Central memory CD8-positive, alpha-beta T cell (primary cell): ENCODE results near the gene AP1S2.
"Not testable (repeated sequence)": the region's sequence is repeated elsewhere in the genome, so short reads cannot be mapped to it uniquely, and the experiment has no call there.

Experiments
- ATAC-seq: fragments of 150-1000 bp; cut with Tn5 transposase; replicated peaks from 2 replicates; pipeline ENCODE4 v1.10.0; 2022; ENCODE audit warnings: mild to moderate bottlenecking, moderate FRiP score, moderate number of reproducible peaks; ENCODE audit not compliant: poor library complexity, severe bottlenecking; ENCODE audit errors: extremely low read depth
- DNase-seq, 2 donors: peaks; one replicate each; pipeline ENCODE4 v3.0.0; 2021; ENCODE audit warnings: low spot score in 2 of 2
- H3K27ac Mint-ChIP-seq: one replicate; pipeline ENCODE4 v1.8.0; 2022; ENCODE audit warnings: low read depth, mild to moderate bottlenecking, moderate library complexity, mixed read lengths
- H3K27me3 Mint-ChIP-seq: one replicate; pipeline ENCODE4 v1.8.0; 2022; ENCODE audit warnings: mixed read lengths
- H3K36me3 Mint-ChIP-seq: one replicate; pipeline ENCODE4 v1.8.0; 2022; ENCODE audit warnings: mild to moderate bottlenecking, moderate library complexity, mixed read lengths; ENCODE audit not compliant: insufficient read depth
- H3K4me1 Mint-ChIP-seq: one replicate; pipeline ENCODE4 v1.8.0; 2022; ENCODE audit warnings: mixed read lengths
- H3K4me3 Mint-ChIP-seq: one replicate; pipeline ENCODE4 v1.8.0; 2022; ENCODE audit warnings: mild to moderate bottlenecking, moderate library complexity, mixed read lengths
- H3K9me3 Mint-ChIP-seq: one replicate; pipeline ENCODE4 v1.8.0; 2022; ENCODE audit warnings: mixed read lengths

The AP1S2 gene

DNA sequence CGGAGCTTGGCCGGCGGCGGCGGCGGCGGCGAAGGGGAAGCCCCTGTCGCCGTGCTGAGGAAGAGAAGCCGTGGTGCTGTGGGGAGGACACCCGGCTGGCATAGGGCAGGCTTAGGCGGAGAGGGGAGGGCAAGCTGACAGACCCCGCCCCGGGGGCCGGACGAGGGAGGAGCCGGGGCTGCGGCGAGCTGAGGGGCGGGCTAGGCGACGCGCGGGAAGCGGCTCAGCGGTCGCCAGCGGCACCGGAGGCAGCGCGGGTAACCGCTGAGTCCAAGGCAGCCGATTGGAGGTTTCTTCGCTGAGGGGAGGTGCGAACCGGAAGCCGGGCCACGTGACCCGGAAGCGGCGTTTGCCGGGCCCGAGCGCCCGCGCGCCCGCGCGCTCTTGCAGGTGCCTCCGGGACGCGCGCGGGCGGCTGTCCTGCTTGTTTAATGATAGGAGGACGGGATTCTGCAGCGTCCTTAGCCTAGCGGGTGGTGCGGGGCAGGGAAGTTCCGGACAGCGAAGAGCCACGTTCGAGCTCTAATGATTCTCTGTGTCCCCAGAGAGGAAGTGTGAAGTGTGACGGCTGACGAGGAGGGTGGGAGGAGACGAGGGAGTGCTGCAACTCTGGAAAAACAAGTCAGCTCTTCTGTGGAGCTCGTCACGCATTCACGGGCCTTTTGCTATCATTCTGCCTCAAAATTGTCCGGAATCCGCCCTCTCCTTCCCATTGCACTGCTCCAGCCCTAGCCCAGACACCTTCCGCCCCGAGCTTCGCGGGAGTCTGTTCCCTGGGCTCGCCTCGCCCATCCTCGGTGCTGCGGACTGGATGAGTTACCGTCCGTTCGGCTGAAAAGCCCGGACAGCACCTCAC is at the start of gene AP1S2:
TSS of gene AP1S2 (minus strand) at position 102 of the 856 bp plus-strand sequence. CDS start 2,289 bp downstream, outside the sequence.
- peak; percentile 89 to 93 for DNase-seq
- Mint-ChIP-seq H3K36me3 (peaks cover 13% of the 10 kb centered on the region), H3K4me3 (peak within 1 kb of the TSS; percentile 85), H3K27me3 (no peaks in the 10 kb centered on the region), H3K27ac (peak within 1 kb of the TSS; percentile 96), H3K4me1 (peaks cover 14% of the 10 kb centered on the region), H3K9me3 (no peaks in the 10 kb centered on the region)
- peak; percentile 94 for ATAC-seq

DNA sequence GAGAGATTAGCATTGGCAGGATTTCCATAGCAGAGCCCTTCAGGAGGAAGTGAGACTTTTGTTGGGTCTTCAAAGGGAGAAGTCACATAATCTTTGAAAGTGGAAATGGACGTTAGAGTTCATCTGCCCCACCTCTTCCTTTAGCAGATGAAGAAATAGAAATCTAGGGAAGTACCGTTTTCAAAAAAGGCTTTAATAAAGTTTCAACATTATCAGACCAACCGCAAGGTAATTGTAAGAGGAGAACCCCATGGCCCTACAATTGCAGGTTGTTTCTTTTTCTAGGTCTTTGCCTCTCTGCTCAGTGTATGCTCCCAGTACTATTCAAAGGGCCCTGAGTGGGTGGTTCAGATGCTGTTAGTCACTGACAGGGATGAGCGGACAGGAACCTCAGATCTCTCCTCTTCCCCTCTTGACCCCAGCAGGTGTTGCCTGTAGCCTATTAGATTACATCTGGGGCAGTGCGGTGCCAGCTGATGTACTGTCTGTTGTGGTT is 48.6 kb upstream of the AP1S2 start:
- Mint-ChIP-seq H3K36me3 (no peaks in the 10 kb centered on the region), H3K9me3 (peaks cover 6% of the 10 kb centered on the region), H3K4me3 (no peak overlapping the region), H3K27me3 (no peaks in the 10 kb centered on the region), H3K4me1 (no peaks in the 10 kb centered on the region), H3K27ac (no peak overlapping the region)
- ATAC-seq (no peak), DNase-seq (no peak)

DNA sequence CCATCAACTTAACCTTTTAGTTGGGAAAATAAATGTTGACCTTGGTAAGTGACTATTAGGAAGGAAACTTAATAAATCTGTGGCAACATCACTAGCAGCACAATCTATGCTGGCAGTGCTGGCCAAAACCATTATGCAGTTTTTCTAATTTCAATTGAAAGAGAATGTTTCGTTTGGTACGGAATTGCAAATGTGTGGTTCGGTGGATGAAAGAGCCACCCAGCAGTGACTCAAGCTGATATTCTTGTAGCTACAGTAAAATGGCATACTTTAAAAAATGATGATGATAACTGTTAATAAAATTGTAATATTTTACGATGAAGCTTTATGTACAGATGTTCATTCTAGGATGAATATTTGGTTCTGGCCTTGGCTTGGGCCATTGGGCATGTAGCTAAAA is 40.7 kb upstream of the AP1S2 start:
- no peak overlapping the region for H3K27ac Mint-ChIP-seq
- H3K9me3 Mint-ChIP-seq = no peaks in the 10 kb centered on the region
- H3K4me1 Mint-ChIP-seq = no peaks in the 10 kb centered on the region
- H3K4me3 Mint-ChIP-seq = no peak overlapping the region
- peaks cover 2% of the 10 kb centered on the region for H3K36me3 Mint-ChIP-seq
- DNase-seq (no peak), ATAC-seq (no peak)
- no peaks in the 10 kb centered on the region for H3K27me3 Mint-ChIP-seq

DNA sequence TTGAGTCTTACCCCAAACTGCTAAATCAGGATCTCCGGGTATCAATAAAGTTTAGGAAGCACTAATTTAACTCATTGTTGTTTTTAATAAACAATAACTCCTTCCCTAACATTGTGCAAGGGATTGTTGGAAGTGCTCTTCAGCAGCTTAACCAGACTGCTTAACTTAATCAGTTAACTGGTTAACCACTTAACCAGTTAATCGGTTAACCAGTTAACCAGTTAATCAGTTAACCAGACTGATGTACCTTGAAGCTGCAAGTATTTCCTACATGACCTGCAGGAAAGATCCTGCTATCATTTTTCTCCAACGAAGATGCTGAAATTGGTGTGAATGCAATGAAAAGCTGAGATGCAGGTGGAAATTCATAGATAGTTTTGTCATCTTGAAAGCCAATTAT is 40.1 kb upstream of the AP1S2 start:
- Mint-ChIP-seq H3K27me3 (no peaks in the 10 kb centered on the region), H3K4me3 (no peak overlapping the region), H3K36me3 (peaks cover 2% of the 10 kb centered on the region), H3K4me1 (no peaks in the 10 kb centered on the region), H3K9me3 (no peaks in the 10 kb centered on the region), H3K27ac (no peak overlapping the region)
- DNase-seq (no peak), ATAC-seq (no peak)

DNA sequence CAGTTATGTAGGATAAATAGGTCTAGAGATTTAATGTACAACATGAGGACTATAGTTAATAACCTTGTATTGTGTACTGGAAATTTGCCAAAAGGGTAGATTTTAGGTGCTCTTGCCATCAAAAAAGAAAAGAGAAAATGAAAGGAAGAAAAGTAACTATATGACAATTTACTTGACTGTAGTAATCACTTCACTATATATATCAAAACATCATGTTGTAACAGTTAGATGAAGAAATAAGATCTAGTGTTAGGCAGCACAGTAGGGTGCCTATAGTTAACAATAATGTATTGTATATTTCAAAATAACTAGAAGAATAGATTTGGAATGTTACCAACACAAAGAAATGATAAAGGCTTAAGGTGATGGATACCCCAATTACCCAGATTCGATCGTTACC is 35.9 kb upstream of the AP1S2 start:
- no peak for ATAC-seq
- Mint-ChIP-seq H3K27me3 (no peaks in the 10 kb centered on the region), H3K4me1 (no peaks in the 10 kb centered on the region), H3K9me3 (no peaks in the 10 kb centered on the region), H3K4me3 (no peak overlapping the region), H3K36me3 (peaks cover 2% of the 10 kb centered on the region), H3K27ac (no peak overlapping the region)
- no peak for DNase-seq

DNA sequence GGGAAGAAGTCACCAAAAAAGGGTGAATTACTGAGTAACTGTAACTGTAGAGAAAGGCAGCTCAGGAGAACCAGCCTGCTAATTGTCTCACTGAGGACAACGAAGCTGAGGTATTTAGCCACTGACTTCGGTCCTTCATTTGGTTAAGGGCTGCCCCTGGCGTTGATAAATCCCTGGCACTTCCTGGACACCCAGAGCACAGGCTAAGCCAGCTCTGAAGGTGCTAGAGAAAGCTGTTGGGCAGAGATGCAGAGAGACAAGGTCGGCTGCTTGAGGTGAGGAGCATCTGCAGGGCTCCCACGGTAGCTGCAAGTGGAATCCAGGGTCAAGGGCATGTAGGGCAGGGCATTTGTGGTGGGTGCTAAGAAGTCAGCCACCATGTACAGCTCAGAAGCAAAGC is 33.4 kb upstream of the AP1S2 start:
- Mint-ChIP-seq H3K4me3 (no peak overlapping the region), H3K27ac (no peak overlapping the region), H3K9me3 (no peaks in the 10 kb centered on the region), H3K36me3 (no peaks in the 10 kb centered on the region), H3K27me3 (peaks cover 8% of the 10 kb centered on the region), H3K4me1 (peaks cover under 1% of the 10 kb centered on the region)
- ATAC-seq = no peak
- no peak for DNase-seq

DNA sequence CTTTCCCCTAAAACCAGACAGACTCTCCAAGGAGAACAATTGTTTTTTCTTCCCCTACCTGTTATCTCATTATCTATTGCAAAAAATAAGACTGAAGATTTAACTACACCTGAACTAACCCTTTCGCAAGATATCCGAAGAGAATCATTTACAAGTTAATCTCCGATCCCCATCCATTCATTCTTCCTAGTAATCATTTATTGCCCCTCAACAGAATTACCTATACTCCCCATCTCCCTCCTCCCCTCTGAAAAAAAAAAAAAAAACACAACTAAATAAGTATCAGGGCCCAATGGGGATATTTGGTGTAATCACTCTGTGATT is 28.9 kb upstream of the AP1S2 start:
- H3K4me3 Mint-ChIP-seq = no peak overlapping the region
- peaks cover 6% of the 10 kb centered on the region for H3K9me3 Mint-ChIP-seq
- H3K27me3 Mint-ChIP-seq = peaks cover 24% of the 10 kb centered on the region
- peaks cover 7% of the 10 kb centered on the region for H3K4me1 Mint-ChIP-seq
- ATAC-seq = no peak
- DNase-seq = no peak
- no peak overlapping the region for H3K27ac Mint-ChIP-seq
- H3K36me3 Mint-ChIP-seq = no peaks in the 10 kb centered on the region

DNA sequence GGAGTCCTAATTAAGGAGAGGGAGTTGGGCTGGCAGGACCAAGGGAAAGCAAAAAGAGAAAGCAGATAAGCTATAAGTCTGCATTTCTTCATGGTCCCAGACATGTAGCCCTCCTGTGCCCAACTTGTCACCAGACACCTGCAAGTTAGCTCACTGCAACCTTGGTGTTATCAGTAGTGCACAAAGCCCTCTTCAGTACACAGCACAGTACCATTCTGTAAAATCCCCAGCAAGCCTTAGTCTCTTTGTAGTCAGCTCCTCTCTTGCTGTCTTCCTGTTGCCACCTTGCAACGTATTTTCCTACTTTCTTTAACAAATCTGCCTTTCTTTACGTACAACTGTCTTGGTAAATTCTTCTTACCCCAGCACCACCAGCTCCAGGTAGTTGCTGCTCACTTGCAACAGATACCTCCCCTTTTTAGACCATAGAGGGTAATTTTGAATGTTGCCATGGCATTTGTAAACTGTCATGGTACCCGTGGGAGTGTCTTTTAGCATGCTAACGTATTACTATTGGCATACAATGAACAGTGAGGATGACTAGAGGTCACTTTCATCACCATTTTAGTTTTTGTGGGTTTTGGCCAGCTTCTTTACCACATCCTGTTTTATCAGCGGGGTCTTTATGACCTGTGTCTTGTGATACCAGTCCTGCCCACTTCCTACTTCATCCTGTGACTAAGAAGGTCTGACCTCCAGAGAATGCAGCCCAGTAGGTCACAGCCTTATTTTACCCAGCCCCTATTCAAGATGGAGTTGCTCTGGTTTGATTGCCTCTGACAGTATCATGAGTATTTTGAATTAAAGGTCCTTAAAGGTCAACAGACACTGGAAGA is 28.3 kb upstream of the AP1S2 start:
- ATAC-seq = peak; percentile 36
- Mint-ChIP-seq H3K4me1 (peaks cover 7% of the 10 kb centered on the region), H3K27me3 (peaks cover 24% of the 10 kb centered on the region), H3K4me3 (no peak overlapping the region), H3K9me3 (peaks cover 6% of the 10 kb centered on the region), H3K36me3 (no peaks in the 10 kb centered on the region), H3K27ac (no peak overlapping the region)
- no peak for DNase-seq

DNA sequence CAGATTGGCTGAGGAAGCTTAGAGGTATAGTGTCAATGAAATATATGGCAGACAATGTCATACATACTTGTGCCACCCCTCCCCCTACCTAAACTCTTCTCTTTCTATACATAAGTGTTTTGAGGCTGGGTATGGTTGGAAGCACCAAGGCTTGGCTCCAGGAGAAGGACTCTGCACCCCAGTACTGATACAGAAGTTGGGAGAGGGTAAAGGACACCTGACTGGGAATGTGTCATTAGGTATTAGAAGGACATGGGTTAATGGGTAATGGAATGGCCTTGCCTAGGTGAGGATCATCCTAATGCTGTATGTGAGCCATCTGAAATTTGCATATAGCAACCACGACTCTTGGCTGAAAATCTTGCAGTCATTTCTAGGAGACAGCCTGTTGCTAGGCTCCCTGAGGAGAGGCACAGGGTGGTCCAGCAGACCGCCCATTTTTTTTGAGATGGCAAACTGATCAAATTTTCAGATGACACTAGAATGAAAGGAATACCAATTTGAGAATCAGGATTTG is 26.8 kb upstream of the AP1S2 start:
- peaks cover 7% of the 10 kb centered on the region for H3K4me1 Mint-ChIP-seq
- peaks cover 6% of the 10 kb centered on the region for H3K9me3 Mint-ChIP-seq
- no peak overlapping the region for H3K4me3 Mint-ChIP-seq
- peaks cover 24% of the 10 kb centered on the region for H3K27me3 Mint-ChIP-seq
- no peaks in the 10 kb centered on the region for H3K36me3 Mint-ChIP-seq
- DNase-seq = no peak
- no peak overlapping the region for H3K27ac Mint-ChIP-seq
- ATAC-seq = no peak

DNA sequence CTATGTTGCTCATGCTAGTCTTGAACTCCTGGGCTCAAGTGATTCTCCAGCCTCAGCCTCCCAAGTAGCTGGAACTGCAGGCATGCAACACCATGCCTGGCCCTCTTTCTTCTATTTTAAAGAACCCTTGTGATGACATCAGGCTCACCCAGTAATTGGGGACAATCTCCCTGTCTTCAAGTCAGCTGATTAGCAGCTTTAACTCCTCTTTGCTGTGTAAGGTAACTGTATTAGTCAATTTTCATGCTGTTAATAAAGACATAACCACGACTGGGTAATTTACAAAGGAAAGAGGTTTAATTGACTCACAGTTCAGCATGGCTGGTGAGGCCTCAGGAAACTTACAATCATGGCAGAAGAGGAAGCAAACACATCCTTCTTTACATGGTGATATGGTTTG is 23.3 kb upstream of the AP1S2 start:
- not testable (repeated sequence) for H3K36me3 Mint-ChIP-seq, H3K27ac Mint-ChIP-seq, H3K4me1 Mint-ChIP-seq, H3K9me3 Mint-ChIP-seq, DNase-seq, H3K4me3 Mint-ChIP-seq, ATAC-seq
- peaks cover 15% of the 10 kb centered on the region for H3K27me3 Mint-ChIP-seq

DNA sequence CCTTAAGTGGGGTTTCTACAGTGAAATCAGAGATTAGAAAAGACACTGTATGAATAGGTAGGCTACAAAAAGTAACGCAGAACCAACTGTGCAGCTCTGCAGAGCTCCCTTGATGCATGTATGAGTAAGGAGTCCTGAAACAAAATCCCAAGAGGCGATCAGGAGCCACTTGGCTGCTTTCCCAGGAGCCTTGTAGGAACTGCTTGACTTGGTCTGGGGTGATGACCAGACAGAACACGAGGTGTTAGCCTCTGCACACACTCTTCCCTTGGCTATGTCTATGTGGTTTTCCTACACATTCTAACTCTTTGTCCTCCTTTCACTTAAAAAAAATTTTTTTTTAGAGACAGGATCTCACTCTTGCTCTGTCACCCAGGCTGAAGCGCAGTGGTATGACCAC is 22.8 kb upstream of the AP1S2 start:
- Mint-ChIP-seq H3K27me3 (peaks cover 10% of the 10 kb centered on the region), H3K36me3 (no peaks in the 10 kb centered on the region), H3K4me3 (no peak overlapping the region), H3K4me1 (no peaks in the 10 kb centered on the region), H3K9me3 (peaks cover 6% of the 10 kb centered on the region), H3K27ac (no peak overlapping the region)
- DNase-seq = no peak
- ATAC-seq = no peak

DNA sequence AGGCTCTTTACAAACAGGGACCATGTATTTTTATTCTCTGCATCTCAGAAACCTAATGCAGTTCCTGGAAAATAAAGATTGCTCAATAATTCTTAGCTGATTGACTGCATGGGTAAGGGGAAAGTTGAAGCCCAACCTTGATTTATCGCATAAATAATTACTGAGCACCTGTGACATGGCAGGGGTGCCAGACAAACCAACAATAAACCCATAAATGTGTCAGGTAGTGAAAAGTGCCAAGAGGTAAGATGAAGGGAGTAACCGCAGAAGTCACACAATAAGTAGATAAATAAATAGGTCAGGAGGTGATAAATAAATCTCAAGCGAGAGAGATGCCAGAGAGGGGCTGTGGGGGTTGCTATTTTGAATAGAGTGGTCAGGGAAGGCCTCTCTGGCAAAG is 20.1 kb upstream of the AP1S2 start:
- H3K4me1 Mint-ChIP-seq = no peaks in the 10 kb centered on the region
- DNase-seq (no peak), ATAC-seq (no peak)
- no peaks in the 10 kb centered on the region for H3K9me3 Mint-ChIP-seq
- no peaks in the 10 kb centered on the region for H3K27me3 Mint-ChIP-seq
- no peaks in the 10 kb centered on the region for H3K36me3 Mint-ChIP-seq
- no peak overlapping the region for H3K27ac Mint-ChIP-seq
- H3K4me3 Mint-ChIP-seq = no peak overlapping the region
